ENCODE measurements around the gene BLTP2.
"Not testable (repeated sequence)": the region's sequence is repeated elsewhere in the genome, so short reads cannot be mapped to it uniquely, and the experiment has no call there.

Gene BLTP2

DNA sequence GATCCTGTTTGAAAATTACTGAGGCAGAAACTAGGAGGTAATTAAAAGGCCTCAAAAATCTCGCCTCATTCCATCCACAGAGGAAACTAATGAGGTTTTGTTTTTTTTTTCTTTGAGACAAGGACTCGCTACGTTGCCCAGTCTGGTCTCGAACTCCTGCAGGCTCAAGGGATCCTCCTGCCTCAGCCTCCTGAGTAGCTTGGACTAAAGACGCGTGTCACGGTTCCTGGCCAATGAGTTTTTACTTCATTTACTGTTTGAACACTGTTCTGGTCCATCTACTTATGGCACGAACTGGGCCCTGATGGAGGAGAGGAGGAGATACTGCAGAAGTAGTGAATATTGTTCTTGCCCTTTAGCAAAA lies 600 bp upstream of the BLTP2 start:
- no peak for DNase-seq

GRCh38 chr17:28643983-28644786 lies 773 bp downstream of the BLTP2 start:
- DNase-seq: peak; percentile 43

DNA sequence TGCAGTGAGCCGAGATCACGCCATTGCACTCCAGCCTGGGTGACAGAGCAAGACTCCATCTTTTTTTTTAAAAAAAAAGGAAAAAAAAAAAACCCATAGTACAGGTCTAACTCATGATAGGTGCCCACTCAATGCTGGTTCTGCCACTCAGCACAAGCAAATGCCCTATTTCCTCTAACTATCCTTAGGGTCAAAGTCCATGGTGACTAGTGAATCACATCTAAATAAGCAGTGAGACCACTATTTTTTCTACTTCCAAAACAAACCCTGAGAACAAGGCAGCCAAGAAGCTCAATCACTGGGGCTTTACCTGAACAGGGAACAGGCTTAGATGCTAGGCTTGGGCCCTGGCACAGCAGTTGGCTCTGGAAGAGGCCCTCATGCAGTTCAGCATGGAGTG lies 3.4 kb downstream of the BLTP2 start:
- DNase-seq: no peak

DNA sequence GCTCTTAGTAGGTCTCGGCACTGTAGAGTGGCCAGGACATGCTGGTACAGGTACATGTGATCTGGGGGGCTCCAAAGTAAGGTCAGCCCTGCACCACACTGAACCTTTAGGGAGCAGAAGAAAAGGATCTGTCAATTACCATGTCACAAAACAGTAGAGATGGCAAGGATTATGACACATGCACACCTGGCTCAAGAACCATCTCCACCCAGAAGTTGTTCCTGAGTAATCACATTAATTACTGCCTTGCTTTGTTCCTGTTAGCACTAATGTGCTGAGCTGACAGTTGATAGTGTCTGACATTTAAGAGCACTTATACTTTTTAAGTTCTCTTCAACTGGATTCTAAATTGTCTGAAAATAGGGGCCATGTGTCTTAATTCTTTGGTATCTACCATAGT lies 9.5 kb downstream of the BLTP2 start:
- no peak for DNase-seq

DNA sequence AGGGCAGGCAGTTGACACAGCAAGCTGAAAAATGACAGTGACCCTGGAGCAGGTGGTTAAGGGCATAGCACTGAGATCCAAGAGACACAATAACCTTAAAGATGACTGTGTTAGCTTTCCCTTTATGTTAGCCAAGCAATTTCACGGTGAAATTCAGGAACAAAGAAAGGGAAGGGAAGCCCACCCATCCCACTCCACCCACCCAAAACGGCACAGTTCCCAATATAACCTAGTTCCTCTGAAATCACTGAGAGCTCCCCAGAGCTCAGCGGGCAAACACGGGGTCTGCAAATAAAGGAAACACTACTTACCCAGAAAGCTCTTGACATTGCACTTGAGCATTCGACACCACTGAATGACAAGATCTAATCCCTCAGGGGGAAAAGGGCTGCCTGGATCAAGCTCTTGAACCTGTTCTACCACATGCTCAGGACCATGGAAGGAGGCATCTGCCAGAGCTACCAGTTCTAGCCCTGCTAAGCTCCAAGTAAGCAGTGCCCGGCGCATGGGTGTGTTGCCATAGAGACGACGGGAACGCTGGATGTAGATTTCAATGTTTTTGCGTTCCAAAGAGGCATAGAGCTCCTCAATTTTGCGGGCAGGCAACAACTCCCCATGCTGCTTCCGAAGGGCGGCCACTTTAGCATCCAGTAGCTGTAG lies 10.6 kb downstream of the BLTP2 start:
- no peak for DNase-seq

- DNase-seq: no peak
Measured at GRCh38 chr17:28626818-28627217, 18.1 kb downstream of the BLTP2 start.

- no peak for DNase-seq
Measured at GRCh38 chr17:28624148-28624547, 20.8 kb downstream of the BLTP2 start.

DNA sequence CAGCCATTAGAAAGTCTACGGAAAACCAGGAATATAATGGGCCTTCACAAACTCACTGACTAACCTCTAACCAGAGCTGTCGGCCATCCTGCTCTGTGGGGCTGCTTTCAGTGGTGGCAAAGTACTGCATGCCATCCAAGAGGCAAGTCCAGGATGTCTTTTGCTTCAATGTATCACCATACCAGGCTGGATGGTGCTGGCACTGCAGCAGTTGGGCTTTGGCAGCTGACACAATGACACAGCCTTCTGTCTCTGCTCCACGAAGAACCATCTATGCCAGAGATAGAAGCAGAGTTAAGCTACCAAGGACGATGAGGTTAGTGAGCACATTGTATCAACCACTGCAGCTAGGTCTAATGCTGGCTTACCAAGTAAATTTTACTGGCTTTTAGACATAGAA lies 21.3 kb downstream of the BLTP2 start:
- DNase-seq: no peak

- DNase-seq: no peak
Measured at GRCh38 chr17:28622186-28622585, 22.8 kb downstream of the BLTP2 start.

DNA sequence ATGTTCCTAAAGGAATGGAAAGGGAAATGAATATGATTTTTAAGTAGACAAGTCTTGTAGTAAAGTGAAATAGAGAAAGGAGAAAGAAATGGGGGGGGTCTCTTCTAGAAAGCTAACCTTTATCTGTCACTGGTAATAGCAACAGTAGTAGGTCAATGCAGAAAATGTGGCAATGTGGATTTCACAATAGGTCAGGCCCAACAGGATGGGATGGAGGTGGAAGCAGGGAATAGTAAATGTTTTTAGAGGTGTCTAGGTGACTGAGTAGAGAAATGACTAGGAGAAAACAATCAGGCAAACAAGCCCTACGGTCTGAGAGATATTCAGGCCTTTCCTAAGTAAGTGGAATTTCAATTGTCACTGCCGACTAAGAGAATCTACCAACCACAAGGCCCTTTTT lies 24.9 kb downstream of the BLTP2 start:
- no peak for DNase-seq

GRCh38 chr17:28618464-28618863 lies 26.5 kb downstream of the BLTP2 start:
- DNase-seq: no peak

DNA sequence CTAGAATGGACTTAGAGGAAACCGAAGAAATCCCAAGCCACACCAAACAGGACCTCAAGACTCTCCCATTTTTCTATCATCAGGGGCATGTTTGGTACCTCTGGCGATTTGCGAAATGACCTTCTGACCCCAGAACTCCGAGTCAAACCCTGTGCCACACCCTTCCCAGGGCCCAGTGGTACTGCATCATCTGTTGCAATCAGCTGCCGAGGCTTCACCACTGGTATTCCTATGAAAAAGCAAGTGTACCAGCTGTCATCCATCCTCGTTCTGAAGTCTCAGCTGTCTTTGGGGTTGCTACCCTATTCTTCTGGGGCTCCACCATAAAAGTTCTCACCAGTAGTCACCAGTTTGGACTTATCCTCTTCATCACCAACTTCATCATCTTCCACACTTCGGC lies 28.7 kb downstream of the BLTP2 start:
- DNase-seq: no peak

GRCh38 chr17:28615260-28615940 lies 29.6 kb downstream of the BLTP2 start:
- DNase-seq: no peak

DNA sequence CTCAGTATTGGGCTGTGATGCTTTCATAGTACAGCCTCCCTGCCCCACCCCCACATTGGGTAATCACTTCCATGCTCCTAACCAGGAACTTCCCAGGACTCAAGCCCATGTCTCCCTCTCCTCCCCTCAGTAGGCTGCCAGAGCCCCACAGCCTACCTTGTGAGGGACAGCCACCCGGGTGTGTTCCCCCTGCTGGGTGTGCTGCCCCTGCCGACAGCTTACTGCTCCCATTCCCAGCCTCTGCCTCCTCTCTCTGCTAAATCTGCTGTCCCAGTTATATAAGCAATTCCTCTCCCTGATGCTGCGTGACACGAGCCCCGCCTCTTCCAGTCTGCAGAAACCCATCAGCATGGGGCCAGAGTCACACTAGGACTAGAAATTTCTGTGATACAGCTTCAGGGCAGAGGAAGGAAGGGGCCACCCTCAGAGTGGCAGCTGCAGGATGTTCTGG lies 31.0 kb downstream of the BLTP2 start, which contains the start of gene RSKR:
RSKR (minus strand) TSS at position 255 of the 451 bp plus-strand sequence; CDS start at position 231, 24 bp downstream.
- no peak for DNase-seq

GRCh38 chr17:28612936-28613872 lies 31.8 kb downstream of the BLTP2 start:
- peak; percentile 7 for DNase-seq

DNA sequence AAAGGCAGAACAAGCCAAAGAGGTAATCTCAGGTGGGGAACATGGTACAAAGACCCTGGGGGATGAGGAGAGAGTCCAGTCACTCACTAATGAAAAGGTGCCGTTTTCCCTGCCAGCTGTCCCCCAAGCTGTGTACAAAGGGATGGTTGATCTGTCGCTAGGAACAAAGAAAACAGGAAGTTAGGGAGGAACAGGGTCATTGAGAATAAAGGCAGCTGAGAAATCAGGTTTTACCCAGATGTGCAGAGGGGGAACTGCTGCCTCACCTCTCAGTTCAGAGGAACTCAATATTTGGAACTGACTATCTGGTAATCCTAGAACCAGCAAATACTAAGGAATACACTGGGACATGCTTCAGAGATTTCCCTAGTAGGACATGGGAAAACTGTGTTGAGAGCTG lies 32.4 kb downstream of the BLTP2 start:
- DNase-seq: no peak

DNA sequence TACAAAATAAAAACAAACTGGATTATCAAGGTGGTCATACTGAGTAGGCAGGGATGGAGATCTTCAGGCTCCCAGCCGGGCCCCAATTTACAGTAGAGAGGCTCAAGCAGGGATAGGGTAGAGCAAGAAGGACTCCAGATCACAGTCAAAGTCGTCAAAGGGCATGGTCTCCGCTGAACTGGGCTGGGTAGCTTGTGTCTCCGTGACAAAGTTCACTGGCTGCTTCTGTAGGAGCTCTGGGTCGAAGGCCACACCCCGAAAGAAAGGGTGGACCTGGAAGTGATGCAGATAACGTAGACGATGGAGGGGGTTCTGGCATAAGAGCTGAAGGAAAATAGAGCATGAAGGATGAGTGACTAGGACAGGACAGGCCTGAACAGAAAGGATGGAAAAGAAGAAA lies 34.6 kb downstream of the BLTP2 start:
- DNase-seq: no peak

DNA sequence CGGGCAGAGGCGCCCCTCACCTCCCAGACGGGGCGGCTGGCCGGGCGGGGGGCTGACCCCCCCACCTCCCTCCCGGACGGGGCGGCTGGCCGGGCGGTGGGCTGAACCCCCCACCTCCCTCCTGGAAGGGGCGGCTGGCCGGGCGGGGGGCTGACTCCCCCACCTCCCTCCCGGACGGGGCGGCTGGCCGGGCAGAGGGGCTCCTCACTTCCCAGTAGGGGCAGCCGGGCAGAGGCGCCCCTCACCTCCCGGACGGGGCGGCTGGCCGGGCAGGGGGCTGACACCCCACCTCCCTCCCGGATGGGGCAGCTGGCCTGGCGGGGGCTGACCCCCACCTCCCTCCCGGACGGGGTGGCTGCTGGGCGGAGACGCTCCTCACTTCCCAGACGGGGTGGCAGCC lies 40.9 kb downstream of the BLTP2 start:
- not testable (repeated sequence) for DNase-seq

GRCh38 chr17:28599311-28600184 lies 45.4 kb downstream of the BLTP2 start:
- DNase-seq: peak; percentile 69

DNA sequence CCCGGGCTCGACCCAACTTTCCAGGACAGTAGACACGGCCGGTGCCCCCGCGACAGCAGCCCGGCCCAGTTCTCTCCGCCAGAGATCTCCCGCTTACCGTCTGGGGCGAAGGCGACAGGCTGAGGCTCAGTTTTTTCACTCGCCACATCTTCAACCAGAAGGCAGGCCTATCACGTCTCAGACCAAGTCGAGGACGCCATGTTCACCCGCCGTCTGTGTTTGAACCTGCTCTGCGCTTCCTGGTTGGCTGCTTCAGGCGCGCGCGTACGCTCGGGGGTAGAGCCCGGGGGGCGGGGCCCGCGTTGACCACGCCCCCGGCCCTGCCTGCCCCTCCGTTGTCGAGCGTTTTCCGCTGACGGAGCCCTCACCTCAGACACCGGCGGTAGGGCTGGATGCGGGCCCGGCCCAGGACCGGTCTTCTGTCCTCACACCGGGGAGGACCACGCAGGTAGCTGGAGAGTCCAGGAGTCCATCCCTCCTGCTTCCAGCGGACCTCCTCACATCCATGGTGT lies 46.1 kb downstream of the BLTP2 start, which contains the start of gene SPAG5:
SPAG5 (minus strand) TSS at position 227 of the 512 bp plus-strand sequence; CDS start at position 148, 79 bp downstream.
- peak; percentile 88 for DNase-seq

DNA sequence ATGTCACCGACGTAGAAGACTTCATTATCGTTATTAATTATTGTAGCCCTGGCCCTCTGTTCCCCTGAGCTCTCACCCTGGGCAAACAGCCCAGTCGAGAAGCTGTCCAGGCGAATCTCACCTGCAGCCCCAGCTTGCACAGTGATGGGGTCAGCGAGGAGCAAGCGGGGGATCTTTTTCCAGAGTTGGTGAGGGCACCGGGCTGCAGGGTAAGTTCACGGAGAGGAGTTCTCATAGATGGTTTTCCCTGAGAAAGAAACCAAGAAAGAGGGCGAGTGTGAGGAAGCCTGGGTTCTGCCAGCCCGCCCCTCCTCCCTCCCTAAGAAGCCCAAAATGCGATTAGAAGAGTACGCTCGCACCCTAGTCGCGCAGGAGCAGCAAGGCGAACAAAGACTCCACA lies 46.6 kb downstream of the BLTP2 start:
- DNase-seq: no peak
